Measurements from ENCODE around the gene SERPINB1. TPM values are rescaled to one million over a fixed set of nuclear protein-coding genes. Genes with fewer than 3 reads are reported as not detected.

SERPINB1 gene
- total RNA-seq, 1 experiment from 2014 or later: 18.4 TPM

GRCh38 chr6:2798586-2799134 lies 43.0 kb downstream of the SERPINB1 start:
- no peak for DNase-seq
- Histone ChIP-seq H4K91ac (ENCODE audit: insufficient read length, low read depth, low read length) (no peak overlapping the region), H2BK15ac (ENCODE audit: low read depth, low read length) (no peak overlapping the region), H2BK5ac (ENCODE audit: insufficient read length, low read length) (no peak overlapping the region), H4K8ac (replicated peaks; ENCODE audit: insufficient read length, low read depth, low read length) (no peak overlapping the region), H3K56ac (ENCODE audit: insufficient read length, low read depth, low read length) (no peak overlapping the region), H3K79me1 (ENCODE audit: insufficient read depth, low read depth, low read length, poor library complexity, severe bottlenecking) (no peaks in the 10 kb centered on the region), H3K4me2 (ENCODE audit: insufficient read depth, insufficient read length, low read length) (no peak overlapping the region), H4K5ac (ENCODE audit: insufficient read length, low read depth, low read length) (no peak overlapping the region), H3K23ac (ENCODE audit: insufficient read length, low read depth, low read length) (no peak overlapping the region), H3T11ph (ENCODE audit: low read length) (no peak overlapping the region), H3K18ac (ENCODE audit: insufficient read length, low read depth, low read length) (no peak overlapping the region), H3K9me3 (ENCODE audit: control insufficient read depth, low read depth, low read length) (no peaks in the 10 kb centered on the region), H3K4ac (ENCODE audit: low read depth, low read length) (no peak overlapping the region), H3K23me2 (ENCODE audit: insufficient read length, low read depth, low read length, poor library complexity, severe bottlenecking) (no peaks in the 10 kb centered on the region), H2AFZ (ENCODE audit: low read length) (no peak overlapping the region), H3K4me1 (ENCODE audit: insufficient read depth, low read length) (no peaks in the 10 kb centered on the region), H2AK5ac (ENCODE audit: insufficient read length, low read length) (no peak overlapping the region), H3K79me2 (ENCODE audit: insufficient read depth, low read length) (no peaks in the 10 kb centered on the region), H4K20me1 (ENCODE audit: control insufficient read depth, insufficient read depth, insufficient read length) (peaks cover 2% of the 10 kb centered on the region), H2BK20ac (ENCODE audit: low read depth, low read length, poor library complexity, severe bottlenecking) (no peak overlapping the region), H2BK120ac (ENCODE audit: low read depth, low read length, poor library complexity, severe bottlenecking) (no peak overlapping the region), H3K9ac (ENCODE audit: extremely low read depth, insufficient read length, low read length) (no peak overlapping the region), H3K27ac (ENCODE audit: insufficient read length, low read depth, low read length) (no peak overlapping the region), H3K27me3 (ENCODE audit: insufficient read depth, low read length) (no peaks in the 10 kb centered on the region), H2BK12ac (ENCODE audit: insufficient read length, low read depth, low read length) (no peak overlapping the region), H3K14ac (ENCODE audit: insufficient read depth, low read length) (no peak overlapping the region; the same call in 1 of the 2 replicates)
- WGBS (ENCODE audit: extremely low coverage, insufficient read length, low lambda C conversion rate): no CpG with 5 or more reads among the region's 11 CpGs
- TF ChIP-seq CTCF (conservative IDR thresholded peaks at IDR 0.05): no peak
- H3K4me3 Mint-ChIP-seq: no peak overlapping the region
- no peaks in the 10 kb centered on the region for H3K27me3 Mint-ChIP-seq (ENCODE audit: low read depth)
- no peak overlapping the region for H3K27ac Mint-ChIP-seq
- peaks cover 0 to 10% (median 0%) of the 10 kb centered on the region in 3 experiments; a peak in 2 of 7 replicates for H3K36me3 Mint-ChIP-seq (ENCODE audit: insufficient read depth in 1 of 3, low read depth in 3 of 3)
- H3K4me1 Mint-ChIP-seq: peaks cover 14 to 23% of the 10 kb centered on the region in 2 experiments
- no peaks in the 10 kb centered on the region for H3K9me3 Mint-ChIP-seq
